GM15510 (cell line): ENCODE data around the gene RAI1.
A peak's percentile ranks its signal among the peaks of the same experiment; 100 is the strongest.

ENCODE experiments used
- POLR2A ChIP-seq: IDR thresholded peaks from 3 replicates; pipeline ENCODE4 v1.6.1; 2011; ENCODE audit warnings: borderline replicate concordance; ENCODE audit not compliant: insufficient read length; ENCODE audit errors: extremely low read depth

The RAI1 gene

DNA sequence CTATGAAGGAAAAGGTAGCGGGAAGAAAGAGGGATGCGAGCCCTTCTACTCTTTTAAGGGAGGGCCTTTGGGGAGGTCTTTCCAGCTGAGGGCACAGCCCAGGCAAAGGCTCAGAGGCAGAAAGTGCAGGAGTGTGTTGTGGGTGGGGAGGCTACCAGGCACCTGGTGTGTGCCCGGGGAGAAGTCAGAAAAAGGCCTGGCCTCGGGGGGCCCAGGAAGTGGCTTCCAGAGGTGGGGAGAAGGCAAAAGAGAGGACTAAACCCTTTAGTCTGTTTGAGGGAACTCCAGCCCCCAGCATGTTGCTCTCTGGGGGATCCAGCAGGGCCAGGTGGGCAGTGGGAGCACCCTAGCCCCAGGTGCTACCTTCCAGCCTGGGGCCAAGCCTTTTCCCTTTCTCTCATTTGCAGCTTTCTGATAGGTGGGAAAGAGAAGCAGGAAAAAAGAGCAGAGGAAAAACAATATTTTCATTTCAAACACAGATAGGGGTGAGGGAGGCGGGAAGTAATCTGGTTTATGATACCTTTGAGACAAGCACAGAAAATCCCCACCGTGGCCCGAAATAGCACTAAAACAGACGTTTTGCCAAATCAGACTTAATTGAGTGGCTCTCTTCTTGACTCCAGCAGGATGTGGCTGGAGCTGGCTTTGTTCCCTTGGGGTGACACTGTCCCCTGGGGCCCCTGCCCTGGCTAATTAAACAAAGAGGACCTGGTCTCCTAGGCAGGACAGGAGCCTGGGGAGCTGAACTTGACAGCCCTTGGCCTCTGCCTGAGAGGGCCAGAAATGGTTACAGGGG is 10.4 kb downstream of the RAI1 start:
- no peak for TF ChIP-seq POLR2A

DNA sequence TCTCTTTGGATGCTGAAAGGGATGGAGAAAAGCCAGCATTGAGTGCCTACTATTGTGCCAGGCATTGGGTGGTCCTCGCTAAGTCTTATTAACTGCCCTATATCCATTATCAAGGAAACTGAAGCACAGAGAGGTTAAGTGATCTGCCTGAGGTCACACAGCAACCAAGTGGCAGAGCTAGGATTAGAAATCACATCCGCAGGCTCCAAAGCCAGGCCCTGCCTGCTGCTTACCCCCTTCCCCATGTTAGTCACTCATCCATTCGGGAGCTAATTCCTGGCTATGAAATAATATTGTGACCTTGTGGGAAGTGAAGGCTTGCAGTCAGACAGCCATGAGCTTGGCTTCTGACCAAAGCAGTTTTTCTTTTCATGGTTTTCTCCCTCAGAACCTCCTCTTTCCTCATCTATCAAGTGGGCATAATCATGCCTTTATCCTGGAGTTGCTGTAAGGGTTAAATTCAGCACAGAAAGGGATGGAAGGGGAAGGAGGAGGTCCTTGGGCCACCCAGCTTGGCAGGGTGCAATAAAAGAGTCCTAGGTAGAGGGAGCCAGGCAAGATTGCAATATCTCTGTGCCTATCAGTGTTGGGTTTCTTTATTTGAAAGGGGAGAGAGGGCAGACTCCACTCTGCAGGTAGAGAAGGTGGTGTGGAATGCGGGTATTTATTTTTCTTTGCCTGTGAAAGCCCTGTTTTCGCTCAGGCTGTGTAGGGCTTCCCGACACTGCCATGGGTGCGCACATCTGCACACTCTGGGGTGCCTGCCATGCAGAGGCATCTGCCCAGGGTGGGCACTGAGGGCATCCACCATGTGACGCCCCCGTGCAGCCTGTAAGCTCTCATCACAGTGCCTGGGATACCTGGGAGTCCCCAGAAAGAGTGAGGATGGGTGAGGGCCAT is 11.3 kb downstream of the RAI1 start:
- TF ChIP-seq POLR2A: no peak

DNA sequence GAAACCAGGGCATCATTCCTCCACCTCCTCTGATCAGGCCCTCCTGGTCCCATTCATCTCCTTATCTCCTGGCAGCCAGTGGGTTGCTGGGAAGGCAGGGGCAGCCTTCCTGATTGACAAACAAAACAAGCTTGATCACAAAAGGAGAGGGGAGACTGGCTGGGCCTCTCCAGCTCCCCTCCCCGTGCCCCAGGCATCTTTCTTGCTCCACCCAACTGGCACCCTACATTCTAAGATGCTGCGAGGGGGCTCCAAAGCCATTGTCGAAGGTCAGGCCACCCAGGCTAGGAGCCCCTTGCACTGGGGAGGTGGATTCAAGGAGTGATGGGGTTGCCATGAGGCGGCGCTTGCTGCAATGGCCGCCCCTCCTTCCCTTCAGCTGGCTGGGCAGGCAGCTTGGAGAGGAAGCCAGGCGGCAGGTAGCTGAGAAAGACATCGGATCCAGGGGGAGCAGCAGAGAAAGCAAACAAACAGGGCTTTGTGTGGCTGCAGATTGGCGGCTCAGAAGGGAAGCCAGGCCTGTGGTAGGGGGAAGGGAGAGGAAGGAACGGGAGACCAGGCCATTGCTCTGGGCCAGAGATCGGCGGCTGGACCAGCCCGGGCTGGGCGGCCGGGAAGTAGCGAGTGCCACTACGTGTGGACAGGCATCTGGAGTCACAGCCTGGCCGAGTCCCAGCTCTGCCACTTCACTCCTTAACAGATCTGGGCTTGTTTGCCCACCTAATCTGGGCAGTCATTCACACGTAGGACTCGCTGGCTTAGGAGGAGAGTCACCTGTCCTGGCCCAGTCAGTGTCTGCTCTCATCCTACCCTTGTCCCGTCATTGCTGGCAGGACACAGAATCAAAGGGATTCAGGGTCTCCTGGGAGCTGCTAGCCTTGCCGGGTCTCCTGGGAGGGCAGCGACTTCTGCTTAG is 12.3 kb downstream of the RAI1 start:
- no peak for TF ChIP-seq POLR2A

DNA sequence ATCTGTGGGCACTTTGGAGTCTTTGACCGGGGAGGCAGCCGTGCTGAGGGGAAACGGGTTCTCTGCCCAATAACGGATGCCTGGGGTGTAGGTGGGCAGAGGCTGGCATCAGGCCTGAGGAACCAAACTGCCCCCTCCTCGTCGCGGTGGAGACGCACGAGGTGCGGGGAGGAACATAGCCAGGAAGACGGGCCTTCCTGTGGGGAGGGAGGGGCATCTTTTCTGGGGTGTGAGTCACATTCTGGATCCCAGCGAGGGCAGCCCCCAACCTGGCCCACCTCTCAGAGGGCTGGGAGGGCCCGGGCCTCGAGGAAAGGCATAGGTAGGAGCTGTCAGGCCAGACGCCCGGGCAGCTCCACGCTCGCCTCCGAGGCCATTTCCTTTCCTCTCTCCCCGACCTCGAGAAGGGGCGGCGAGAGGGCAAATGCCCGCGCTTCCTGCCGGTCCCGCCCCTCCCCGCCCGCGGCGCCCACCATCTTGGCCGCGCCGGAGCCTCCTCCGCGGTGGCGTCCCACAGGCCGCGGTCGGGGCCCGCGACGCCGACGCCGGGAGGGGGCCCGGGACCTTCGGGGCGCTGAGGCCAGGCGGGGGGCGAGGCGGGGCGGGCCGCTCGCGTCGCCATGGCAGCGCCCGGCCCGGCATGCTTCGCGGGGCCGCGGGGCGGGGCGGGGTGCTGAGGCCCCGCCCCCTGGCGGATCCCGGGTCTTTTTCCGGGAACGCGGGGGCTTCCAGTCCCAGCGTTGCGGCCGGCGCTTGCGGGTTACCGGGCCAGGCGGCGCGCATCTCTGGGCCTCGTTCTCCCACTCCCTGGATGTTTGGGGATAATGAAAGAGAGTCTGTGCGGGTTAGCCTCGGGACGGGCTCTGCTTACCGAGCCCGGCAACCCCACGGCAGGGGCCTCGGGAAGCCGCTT is 13.2 kb downstream of the RAI1 start:
- TF ChIP-seq POLR2A: peak; percentile 67

DNA sequence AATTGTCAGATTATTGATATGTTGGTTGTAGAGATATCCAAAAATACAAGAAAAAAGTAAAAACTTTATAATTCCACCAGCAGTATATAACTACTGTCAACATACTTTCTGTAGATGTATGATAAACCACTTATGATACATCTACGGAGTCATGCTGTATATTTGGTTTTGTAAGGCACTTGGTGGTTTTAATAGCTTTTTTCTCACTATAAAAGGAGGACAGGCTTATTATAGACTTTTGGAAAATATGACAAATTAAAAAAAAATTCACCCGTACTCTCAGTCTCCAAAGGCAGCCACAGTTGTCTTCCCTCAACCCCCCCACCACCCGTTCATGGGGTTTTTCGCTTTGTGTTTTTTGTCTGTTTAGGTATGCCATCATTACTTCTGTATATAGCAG is 14.8 kb downstream of the RAI1 start:
- TF ChIP-seq POLR2A: no peak

DNA sequence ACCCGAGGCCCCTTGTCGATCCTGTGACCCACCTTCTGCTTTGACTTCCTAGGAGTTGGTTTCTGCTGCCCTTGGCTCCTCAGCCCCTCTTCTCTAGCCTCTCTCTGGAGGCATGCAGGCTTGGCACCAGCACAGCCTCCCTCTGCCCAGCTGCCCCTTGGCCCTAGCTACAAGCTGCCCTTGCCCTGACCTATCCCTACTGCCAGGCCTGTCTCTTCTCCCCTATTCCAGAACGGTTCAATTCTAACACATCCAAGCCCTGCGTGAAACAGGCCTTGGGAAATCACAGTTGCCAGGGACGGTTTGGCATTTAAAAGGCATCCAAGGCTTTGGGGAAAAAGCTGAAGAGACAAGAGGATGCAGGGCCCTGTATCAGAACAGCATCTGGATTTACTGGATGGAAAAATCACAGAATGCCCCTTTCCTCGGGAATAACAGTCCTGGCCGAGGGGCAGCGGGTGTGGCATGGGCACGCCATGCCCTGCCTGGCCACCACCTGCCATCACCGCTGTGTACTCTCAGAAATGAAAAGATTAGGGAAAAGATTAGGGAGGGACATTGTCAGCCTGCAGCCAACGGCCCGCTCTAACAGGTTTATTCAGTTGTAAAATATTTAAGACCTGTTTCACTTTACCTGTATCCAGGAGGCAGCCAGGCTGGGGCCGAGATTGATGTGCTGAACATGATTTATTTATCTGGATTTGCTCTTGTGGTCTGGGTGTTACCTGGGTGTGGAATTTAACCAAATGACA is 15.8 kb downstream of the RAI1 start:
- TF ChIP-seq POLR2A: no peak

DNA sequence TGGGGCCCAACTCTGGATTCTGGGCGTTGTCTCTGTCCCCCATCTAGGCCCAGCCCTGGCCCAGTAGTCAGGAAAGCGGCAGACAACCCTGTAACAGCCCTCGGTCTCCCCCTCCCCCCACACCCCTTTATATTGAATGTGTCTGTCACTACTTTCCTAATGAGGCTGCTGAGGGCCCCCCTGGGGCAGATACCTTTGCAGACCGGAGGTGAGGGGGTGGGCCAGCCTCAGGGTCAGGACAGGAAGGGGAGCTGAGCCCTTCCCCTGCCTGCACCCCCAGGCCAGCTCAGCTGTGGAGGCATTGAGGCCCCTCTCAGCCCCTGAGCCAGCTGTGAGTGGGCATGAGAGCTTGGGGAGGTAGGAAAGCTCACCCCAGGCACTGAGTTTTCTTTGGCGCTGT is 17.1 kb downstream of the RAI1 start:
- no peak for TF ChIP-seq POLR2A

DNA sequence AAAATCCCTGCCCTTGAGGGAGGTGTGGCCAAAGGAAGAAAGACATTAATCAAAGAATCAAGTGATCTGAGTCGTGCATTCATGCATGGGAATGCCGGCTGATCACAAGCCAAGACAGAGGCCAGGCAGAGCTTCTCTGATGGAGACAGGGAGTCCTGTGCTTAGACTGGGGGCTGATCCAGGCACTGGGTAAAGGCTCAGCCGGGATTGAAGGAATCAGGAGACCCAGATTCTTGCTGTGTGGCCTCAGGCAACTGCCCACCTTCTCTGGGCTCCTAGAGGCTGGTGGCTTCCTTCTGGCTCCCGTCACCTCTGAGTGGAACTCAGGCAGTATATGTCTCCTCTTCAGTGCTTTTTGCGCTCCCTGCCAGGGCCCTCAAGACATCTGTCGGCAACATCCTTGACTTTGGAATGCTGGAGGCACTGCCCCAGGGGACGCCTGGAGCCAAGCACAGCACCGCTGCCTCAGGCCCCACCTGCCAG is 17.7 kb downstream of the RAI1 start:
- no peak for TF ChIP-seq POLR2A

DNA sequence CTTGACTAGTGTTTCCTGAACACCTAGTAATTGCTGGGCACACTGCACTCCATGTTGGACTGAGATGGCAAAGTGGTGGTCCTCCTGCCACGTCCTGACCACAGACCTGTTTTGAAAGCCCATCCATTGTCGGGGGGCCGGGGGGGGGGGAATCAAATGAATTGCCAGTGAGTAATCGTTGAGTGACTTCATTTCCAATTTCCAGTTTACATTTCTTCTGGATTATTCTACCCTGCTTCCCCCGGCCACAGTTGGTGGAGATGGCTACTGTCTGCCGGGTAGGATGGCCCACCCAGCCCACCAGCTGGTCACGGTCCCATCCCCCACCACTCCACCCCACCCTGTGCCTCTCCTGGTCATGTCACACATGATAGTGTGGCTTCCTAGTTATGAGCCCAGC is 18.2 kb downstream of the RAI1 start:
- TF ChIP-seq POLR2A: no peak

DNA sequence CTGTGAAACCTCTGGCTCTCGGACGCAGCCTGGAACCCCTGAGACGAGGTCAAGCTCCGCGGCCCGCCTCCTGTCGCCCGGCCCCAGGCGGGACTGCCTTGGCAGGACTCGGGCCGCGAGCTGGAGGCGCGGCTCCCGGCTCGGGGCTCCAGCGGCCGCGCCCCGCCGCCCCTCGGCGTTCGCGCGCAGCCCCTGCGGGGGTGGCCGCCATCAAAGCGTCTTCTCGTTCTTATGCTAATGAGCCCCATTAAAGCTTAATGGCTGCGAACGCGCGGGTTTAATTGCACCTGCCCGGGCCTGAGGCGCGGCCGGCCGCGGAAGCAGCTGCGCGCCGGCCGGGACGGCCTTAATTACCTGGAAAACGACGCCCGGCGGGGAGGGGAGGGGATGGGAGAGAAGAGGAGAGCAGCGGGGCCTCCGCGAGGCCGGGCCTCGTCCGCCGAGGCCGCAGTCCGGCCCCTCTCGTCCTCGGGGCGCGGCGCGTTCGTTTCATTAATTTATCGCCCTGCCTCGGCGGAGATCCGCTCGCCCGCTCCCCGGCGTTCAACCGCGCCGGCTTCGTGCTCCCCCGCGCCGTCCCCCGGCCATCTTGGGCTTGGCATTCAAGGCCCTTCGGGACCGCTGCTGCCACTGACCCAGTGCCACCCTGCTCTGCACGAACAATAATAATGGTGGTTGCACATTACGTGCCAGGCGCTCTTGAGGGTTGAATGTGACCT is 19.2 kb downstream of the RAI1 start:
- no peak for TF ChIP-seq POLR2A

DNA sequence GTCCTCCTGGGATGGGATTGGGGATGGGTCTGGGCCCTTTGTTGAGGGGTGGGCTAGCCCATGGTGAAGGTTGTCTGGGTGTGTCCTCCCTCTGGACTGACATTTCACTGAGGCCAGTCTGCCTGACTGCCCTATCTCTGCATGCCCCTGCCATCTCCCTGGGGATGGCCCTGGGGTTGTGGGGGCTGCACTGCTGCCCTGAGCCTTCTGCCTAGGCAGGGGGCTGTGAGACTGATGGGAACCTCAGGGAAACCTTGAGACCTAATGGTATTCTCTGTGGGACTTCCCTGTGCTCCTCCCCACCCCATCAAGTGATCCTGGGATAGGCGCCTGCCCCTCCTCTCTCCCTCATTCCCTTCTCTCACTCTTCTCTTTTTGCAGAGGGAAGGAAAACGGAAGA is 19.9 kb downstream of the RAI1 start:
- no peak for TF ChIP-seq POLR2A

DNA sequence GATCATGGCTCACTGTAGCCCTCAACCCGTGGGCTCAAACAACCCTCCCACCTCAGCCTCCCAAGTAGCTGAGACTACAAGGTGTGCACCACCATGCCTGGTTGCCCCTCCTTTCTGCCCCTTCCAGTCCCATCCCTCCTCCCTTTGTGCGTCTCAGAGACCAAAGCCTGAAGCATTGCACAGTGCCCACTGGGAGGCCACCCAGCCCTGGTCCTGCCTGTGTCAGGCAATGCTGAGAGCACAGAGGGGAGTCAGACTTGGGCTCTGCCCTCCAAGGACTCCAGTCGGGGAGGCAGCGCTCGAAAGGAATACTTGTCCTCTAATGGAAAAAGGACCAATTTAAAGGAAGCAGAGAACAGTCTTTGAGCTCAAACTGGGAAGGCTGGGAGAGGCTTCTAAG is 20.4 kb downstream of the RAI1 start:
- TF ChIP-seq POLR2A: no peak

DNA sequence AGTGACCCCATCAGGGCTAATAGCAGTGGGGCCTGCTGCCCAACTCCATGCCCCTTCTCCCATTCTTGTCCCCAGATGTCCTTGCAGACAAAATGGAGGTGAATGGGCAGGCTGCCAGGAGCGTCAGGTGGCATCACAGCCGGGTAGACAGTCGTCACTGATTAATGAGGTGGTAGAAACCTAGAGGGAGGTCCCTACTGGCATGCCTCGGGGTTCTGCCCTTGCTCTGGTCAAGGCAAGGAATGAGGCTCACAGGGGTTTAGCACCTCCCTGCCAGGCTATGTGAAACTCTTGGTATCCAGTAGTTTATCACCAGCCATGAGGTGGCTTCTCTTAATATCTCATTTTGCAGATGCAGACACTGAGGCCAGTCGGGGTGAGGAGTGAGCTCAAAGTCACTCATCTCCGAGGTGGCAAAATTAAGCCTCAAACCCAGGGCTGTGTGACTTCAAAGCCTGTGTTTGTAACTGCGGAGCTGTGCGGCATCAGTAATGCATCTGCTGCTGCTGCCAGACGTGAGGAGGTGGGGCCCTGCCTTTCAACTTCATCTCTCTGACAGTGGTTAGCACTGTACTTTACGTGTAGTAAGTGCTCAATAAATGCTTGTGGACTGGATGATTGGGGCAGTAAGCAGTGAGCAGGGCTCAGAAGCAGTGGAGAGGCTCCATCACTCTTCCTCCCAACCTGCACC is 21.3 kb downstream of the RAI1 start:
- no peak for TF ChIP-seq POLR2A
